IMR-90 (cell line): Measurements from ENCODE around the gene SLC22A16. TPM values are rescaled to one million over a fixed set of nuclear protein-coding genes. Genes with fewer than 3 reads are reported as not detected.

ENCODE experiments used
- ATAC-seq: fragments of 200-7000 bp; cut with Tn5 transposase; 2 replicates; pipeline ENCODE4 v1.9.1; 2020; ENCODE audit warnings: low read depth, mild to moderate bottlenecking, moderate library complexity
- BruUV-seq: library from RNA; stranded (reverse); fragments of 400-500 nt; replicated peaks from 2 replicates; lab custom pipeline; 2021; lab: Mats Ljungman, UMichigan
- CTCF ChIA-PET: fragments of 300-600 bp; formaldehyde crosslinking; extraction: SDS; loops from one replicate; lab custom pipeline; 2021; ENCODE audit warnings: antibody characterized with exemption; lab: Yijun Ruan, JAX
- POLR2A ChIA-PET: fragments of 300-600 bp; sonication (Branson Sonifier 250); formaldehyde crosslinking; loops from one replicate; lab custom pipeline; 2022; ENCODE audit warnings: antibody characterized with exemption; ENCODE audit not compliant: unreplicated experiment; lab: Charles Lee
- DNase-seq: peaks from one replicate; pipeline ENCODE4 v3.0.0; 2013
- H2AFZ ChIP-seq: replicated peaks from 2 replicates; pipeline ENCODE3; 2013; ENCODE audit warnings: low read length, mild to moderate bottlenecking; ENCODE audit not compliant: poor library complexity
- H2AK5ac ChIP-seq: 2 replicates; pipeline ENCODE4 v1.6.1; 2013; ENCODE audit warnings: low read depth, low read length, inconsistent platforms
- H2AK9ac ChIP-seq: replicated peaks from 2 replicates; pipeline ENCODE3; 2013; ENCODE audit warnings: mild to moderate bottlenecking, low read depth, low read length, moderate library complexity; ENCODE audit not compliant: poor library complexity
- H2BK120ac ChIP-seq: 2 replicates; pipeline ENCODE4 v1.6.1; 2013; ENCODE audit warnings: low read depth, low read length, inconsistent platforms
- H2BK15ac ChIP-seq: 3 replicates; pipeline ENCODE4 v1.6.1; 2013; ENCODE audit warnings: low read depth, low read length, inconsistent platforms
- H2BK20ac ChIP-seq: 2 replicates; pipeline ENCODE4 v1.6.1; 2013; ENCODE audit warnings: low read depth, mild to moderate bottlenecking, inconsistent platforms, low read length, moderate library complexity
- H2BK5ac ChIP-seq: 2 replicates; pipeline ENCODE4 v1.6.1; 2013; ENCODE audit warnings: mild to moderate bottlenecking, low read depth, low read length, inconsistent platforms; ENCODE audit not compliant: poor library complexity, severe bottlenecking
- H3K14ac ChIP-seq: replicated peaks from 2 replicates; pipeline ENCODE4 v1.6.1; 2013; ENCODE audit warnings: low read depth, low read length, inconsistent platforms
- H3K18ac ChIP-seq: 2 replicates; pipeline ENCODE4 v1.6.1; 2013; ENCODE audit warnings: low read depth, low read length, control low read depth
- H3K23ac ChIP-seq: 2 replicates; pipeline ENCODE4 v1.6.1; 2013; ENCODE audit warnings: low read depth, low read length, inconsistent platforms
- H3K27ac ChIP-seq: 2 replicates; pipeline ENCODE4 v1.5.1; 2013; ENCODE audit warnings: mild to moderate bottlenecking, control low read depth, low read length; ENCODE audit not compliant: insufficient read depth
- H3K27me3 ChIP-seq: 2 replicates; pipeline ENCODE4 v1.6.1; 2013; ENCODE audit warnings: low read length; ENCODE audit not compliant: control insufficient read depth, insufficient read depth
- H3K36me3 ChIP-seq: 2 replicates; pipeline ENCODE4 v1.6.1; 2013; ENCODE audit warnings: low read length, mixed read lengths; ENCODE audit not compliant: control insufficient read depth, insufficient read depth
- H3K4ac ChIP-seq: 2 replicates; pipeline ENCODE4 v1.6.1; 2013; ENCODE audit warnings: low read depth, low read length, inconsistent platforms
- H3K4me1 ChIP-seq: 2 replicates; pipeline ENCODE4 v1.6.1; 2013; ENCODE audit warnings: low read length, mixed read lengths; ENCODE audit not compliant: control insufficient read depth, insufficient read depth
- H3K4me2 ChIP-seq: 2 replicates; pipeline ENCODE4 v1.6.1; 2013; ENCODE audit warnings: low read depth, mild to moderate bottlenecking, control low read depth, low read length, moderate library complexity
- H3K4me3 ChIP-seq: 2 replicates; pipeline ENCODE4 v1.5.1; 2013; ENCODE audit warnings: low read depth, mild to moderate bottlenecking, control low read depth, low read length, moderate library complexity; ENCODE audit not compliant: insufficient read depth
- H3K56ac ChIP-seq: 2 replicates; pipeline ENCODE4 v1.6.1; 2013; ENCODE audit warnings: low read length, inconsistent platforms; ENCODE audit not compliant: insufficient read depth; ENCODE audit errors: extremely low read depth
- H3K79me1 ChIP-seq, 2 experiments: 2 replicates each; pipeline ENCODE4 v1.6.1; 2013; ENCODE audit warnings: low read length in 2 of 2, inconsistent platforms in 1 of 2, low read depth in 1 of 2
- H3K9ac ChIP-seq: 2 replicates; pipeline ENCODE4 v1.6.1; 2013; ENCODE audit warnings: low read depth, low read length, control low read depth
- H3K9me1 ChIP-seq: 2 replicates; pipeline ENCODE4 v1.6.1; 2013; ENCODE audit warnings: low read length, inconsistent platforms; ENCODE audit not compliant: insufficient read depth
- H3K9me3 ChIP-seq: 2 replicates; pipeline ENCODE4 v1.6.1; 2013; ENCODE audit warnings: low read length; ENCODE audit not compliant: control insufficient read depth, insufficient read depth
- H4K20me1 ChIP-seq: 2 replicates; pipeline ENCODE4 v1.6.1; 2013; ENCODE audit warnings: low read length, inconsistent platforms; ENCODE audit not compliant: insufficient read depth
- H4K5ac ChIP-seq: 2 replicates; pipeline ENCODE4 v1.6.1; 2013; ENCODE audit warnings: mild to moderate bottlenecking, low read depth, low read length, control low read depth
- H4K8ac ChIP-seq, 2 experiments: 2 replicates each; pipeline ENCODE4 v1.6.1; 2013; ENCODE audit warnings: low read depth in 2 of 2, low read length in 2 of 2, control low read depth in 1 of 2, inconsistent platforms in 1 of 2
- H4K91ac ChIP-seq: 2 replicates; pipeline ENCODE4 v1.6.1; 2013; ENCODE audit warnings: low read depth, low read length, inconsistent platforms; ENCODE audit not compliant: insufficient read depth
- BHLHE40 ChIP-seq: fragments of 150-350 bp; IDR thresholded peaks from 2 replicates; pipeline ENCODE4 v1.6.1; 2016; ENCODE audit warnings: mild to moderate bottlenecking, low read depth, low read length
- CEBPB ChIP-seq: IDR thresholded peaks from 2 replicates; pipeline ENCODE4 v1.6.1; 2012; ENCODE audit warnings: low read depth, low read length, improper control_type of control experiment
- CHD1 ChIP-seq: IDR thresholded peaks from 2 replicates; pipeline ENCODE4 v1.6.1; 2012; ENCODE audit warnings: low read depth, low read length, improper control_type of control experiment
- FOS ChIP-seq: fragments of 150-350 bp; IDR thresholded peaks from 2 replicates; pipeline ENCODE4 v1.6.1; 2016; ENCODE audit warnings: low read depth, low read length
- MAFK ChIP-seq: IDR thresholded peaks from 2 replicates; pipeline ENCODE4 v1.6.1; 2012; ENCODE audit warnings: low read depth, low read length, improper control_type of control experiment
- MAZ ChIP-seq: IDR thresholded peaks from 2 replicates; pipeline ENCODE4 v1.6.1; 2012; ENCODE audit warnings: low read depth, mild to moderate bottlenecking, low read length, improper control_type of control experiment, moderate library complexity, borderline replicate concordance
- MXI1 ChIP-seq: IDR thresholded peaks from 2 replicates; pipeline ENCODE4 v1.6.1; 2012; ENCODE audit warnings: low read depth, mild to moderate bottlenecking, low read length, moderate library complexity, borderline replicate concordance
- NFE2L2 ChIP-seq: fragments of 150-350 bp; IDR thresholded peaks from 2 replicates; pipeline ENCODE4 v1.6.1; 2016; ENCODE audit warnings: low read depth, mild to moderate bottlenecking, low read length
- POLR2A ChIP-seq: IDR thresholded peaks from 2 replicates; pipeline ENCODE4 v1.6.1; 2012; ENCODE audit warnings: mild to moderate bottlenecking, low read depth, low read length
- RAD21 ChIP-seq: IDR thresholded peaks from 2 replicates; pipeline ENCODE4 v1.6.1; 2012; ENCODE audit warnings: low read length, improper control_type of control experiment
- RCOR1 ChIP-seq: IDR thresholded peaks from 2 replicates; pipeline ENCODE4 v1.6.1; 2012; ENCODE audit warnings: mild to moderate bottlenecking, low read length, improper control_type of control experiment; ENCODE audit not compliant: insufficient replicate concordance
- RFX5 ChIP-seq: IDR thresholded peaks from 2 replicates; pipeline ENCODE4 v1.8.0; 2012; ENCODE audit warnings: low read depth, mild to moderate bottlenecking, low read length, moderate library complexity
- SMC3 ChIP-seq: fragments of 150-350 bp; IDR thresholded peaks from 2 replicates; pipeline ENCODE4 v1.6.1; 2016; ENCODE audit warnings: low read depth, mild to moderate bottlenecking, antibody characterized with exemption, low read length, moderate library complexity
- WGBS, 2 experiments: methylation state at CpG; one replicate each; pipeline versions ENCODE4 v1.1.5 to v1.1.7; 2013; ENCODE audit warnings: missing lambda C conversion rate in 2 of 2; ENCODE audit not compliant: insufficient read length in 1 of 2; ENCODE audit errors: extremely low coverage in 2 of 2; 5-methylcytosine and 5-hydroxymethylcytosine counted together
- dilution Hi-C: fragments of 300-500 bp; cut with HindIII; formaldehyde crosslinking; loops from one replicate; pipeline ENCODE4 v1.14.3; 2018; ENCODE audit warnings: low sequenced_read_pairs; ENCODE audit not compliant: unreplicated experiment
- in situ Hi-C: fragments of 300-500 bp; cut with MboI; formaldehyde crosslinking; loops from 3 replicates; pipeline ENCODE4 v1.14.3; 2019; ENCODE audit warnings: low sequenced_read_pairs, inconsistent platforms, mixed read lengths
- intact Hi-C: fragments of 100-400 bp; cut with micrococcal nuclease; formaldehyde crosslinking; loops from 2 replicates; pipeline ENCODE4 v1.10.0; 2022
- polyA plus RNA-seq, 3 experiments: library from polyadenylated mRNA; depleted of rRNA; stranded (reverse); fragments of >200 nt; gene quantifications; 2 replicates each; pipeline ENCODE4 v1.2.3, GENCODE V29; 2012; ENCODE audit warnings: low replicate concordance in 1 of 3
- total RNA-seq: library from RNA; depleted of rRNA; stranded (reverse); fragments of >200 nt; gene quantifications from 2 replicates; pipeline ENCODE4 v1.2.3, GENCODE V29; 2012
- TF ChIP-seq, protein P1 (sequence below): fragments of 150-350 bp; IDR thresholded peaks from 2 replicates; pipeline ENCODE4 v1.6.1; 2017; ENCODE audit warnings: mild to moderate bottlenecking, antibody characterized with exemption, low read length, low read depth
- TF ChIP-seq, protein P2 (sequence below): conservative IDR thresholded peaks from 2 replicates; pipeline ENCODE4 v1.5.1; 2012; ENCODE audit warnings: mild to moderate bottlenecking, low read depth, low read length, improper control_type of control experiment
- TF ChIP-seq, protein P3 (sequence below): fragments of 150-350 bp; IDR thresholded peaks from 2 replicates; pipeline ENCODE4 v1.6.1; 2016; ENCODE audit warnings: low read depth, mild to moderate bottlenecking, low read length, moderate library complexity, borderline replicate concordance

SLC22A16 gene
- total and polyA plus RNA-seq, 2 of the 4 experiments (the other 2 are of a cell fraction) = not detected

DNA sequence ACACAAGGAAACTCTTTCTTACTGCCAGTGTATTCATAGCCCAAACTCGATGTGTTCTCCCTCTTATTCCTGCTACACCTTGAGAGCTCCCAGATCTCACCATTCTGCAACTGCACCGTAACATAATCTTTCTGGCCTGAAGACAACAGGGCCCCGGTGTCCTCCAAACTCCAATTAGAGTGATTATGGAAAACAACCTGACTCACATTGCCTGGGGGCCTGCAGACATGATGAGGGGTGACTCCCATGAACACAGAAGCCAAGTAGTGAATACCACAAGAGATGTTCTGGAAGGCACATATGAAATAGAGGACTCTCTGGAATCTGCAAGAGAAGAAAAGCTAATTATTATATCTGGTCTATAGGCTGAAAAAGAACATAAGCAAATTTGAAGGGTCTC lies 19.7 kb downstream of the SLC22A16 start:
- Histone ChIP-seq H2AK9ac (no peak overlapping the region), H4K5ac (no peak overlapping the region), H4K8ac (no peak overlapping the region), H3K4me1 (no peaks in the 10 kb centered on the region), H2BK120ac (no peak overlapping the region), H2AFZ (no peak overlapping the region), H3K9me1 (no peaks in the 10 kb centered on the region; the same call in 1 of the 2 replicates), H2BK5ac (no peak overlapping the region), H3K14ac (no peak overlapping the region), H3K79me1 (no peaks in the 10 kb centered on the region), H3K9ac (no peak overlapping the region), H3K18ac (no peak overlapping the region), H3K4me3 (no peak overlapping the region), H2AK5ac (no peak overlapping the region), H4K20me1 (no peaks in the 10 kb centered on the region), H3K23ac (no peak overlapping the region), H3K27ac (no peak overlapping the region), H4K91ac (no peak overlapping the region), H3K9me3 (no peaks in the 10 kb centered on the region), H3K4me2 (no peak overlapping the region), H2BK20ac (no peak overlapping the region), H3K56ac (no peak overlapping the region), H3K27me3 (peaks cover 7% of the 10 kb centered on the region), H3K36me3 (no peaks in the 10 kb centered on the region), H2BK15ac (no peak overlapping the region), H3K4ac (no peak overlapping the region)
- in situ Hi-C loops = no loop called here
- no peak for TF ChIP-seq CHD1
- no peak for TF ChIP-seq MXI1
- TF ChIP-seq SMC3 = no peak
- TF ChIP-seq RCOR1 = no peak
- no peak for TF ChIP-seq RAD21
- TF ChIP-seq NFE2L2 = no peak
- TF ChIP-seq CEBPB = no peak
- TF ChIP-seq MAZ = no peak
- no peak for TF ChIP-seq BHLHE40
- no peak for TF ChIP-seq FOS
- no peak for TF ChIP-seq POLR2A
- no peak for TF ChIP-seq MAFK
- TF ChIP-seq, protein P1, sequence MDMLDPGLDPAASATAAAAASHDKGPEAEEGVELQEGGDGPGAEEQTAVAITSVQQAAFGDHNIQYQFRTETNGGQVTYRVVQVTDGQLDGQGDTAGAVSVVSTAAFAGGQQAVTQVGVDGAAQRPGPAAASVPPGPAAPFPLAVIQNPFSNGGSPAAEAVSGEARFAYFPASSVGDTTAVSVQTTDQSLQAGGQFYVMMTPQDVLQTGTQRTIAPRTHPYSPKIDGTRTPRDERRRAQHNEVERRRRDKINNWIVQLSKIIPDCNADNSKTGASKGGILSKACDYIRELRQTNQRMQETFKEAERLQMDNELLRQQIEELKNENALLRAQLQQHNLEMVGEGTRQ = no peak
- TF ChIP-seq, protein P2, sequence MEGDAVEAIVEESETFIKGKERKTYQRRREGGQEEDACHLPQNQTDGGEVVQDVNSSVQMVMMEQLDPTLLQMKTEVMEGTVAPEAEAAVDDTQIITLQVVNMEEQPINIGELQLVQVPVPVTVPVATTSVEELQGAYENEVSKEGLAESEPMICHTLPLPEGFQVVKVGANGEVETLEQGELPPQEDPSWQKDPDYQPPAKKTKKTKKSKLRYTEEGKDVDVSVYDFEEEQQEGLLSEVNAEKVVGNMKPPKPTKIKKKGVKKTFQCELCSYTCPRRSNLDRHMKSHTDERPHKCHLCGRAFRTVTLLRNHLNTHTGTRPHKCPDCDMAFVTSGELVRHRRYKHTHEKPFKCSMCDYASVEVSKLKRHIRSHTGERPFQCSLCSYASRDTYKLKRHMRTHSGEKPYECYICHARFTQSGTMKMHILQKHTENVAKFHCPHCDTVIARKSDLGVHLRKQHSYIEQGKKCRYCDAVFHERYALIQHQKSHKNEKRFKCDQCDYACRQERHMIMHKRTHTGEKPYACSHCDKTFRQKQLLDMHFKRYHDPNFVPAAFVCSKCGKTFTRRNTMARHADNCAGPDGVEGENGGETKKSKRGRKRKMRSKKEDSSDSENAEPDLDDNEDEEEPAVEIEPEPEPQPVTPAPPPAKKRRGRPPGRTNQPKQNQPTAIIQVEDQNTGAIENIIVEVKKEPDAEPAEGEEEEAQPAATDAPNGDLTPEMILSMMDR = no peak
- TF ChIP-seq RFX5 = no peak
- TF ChIP-seq, protein P3, sequence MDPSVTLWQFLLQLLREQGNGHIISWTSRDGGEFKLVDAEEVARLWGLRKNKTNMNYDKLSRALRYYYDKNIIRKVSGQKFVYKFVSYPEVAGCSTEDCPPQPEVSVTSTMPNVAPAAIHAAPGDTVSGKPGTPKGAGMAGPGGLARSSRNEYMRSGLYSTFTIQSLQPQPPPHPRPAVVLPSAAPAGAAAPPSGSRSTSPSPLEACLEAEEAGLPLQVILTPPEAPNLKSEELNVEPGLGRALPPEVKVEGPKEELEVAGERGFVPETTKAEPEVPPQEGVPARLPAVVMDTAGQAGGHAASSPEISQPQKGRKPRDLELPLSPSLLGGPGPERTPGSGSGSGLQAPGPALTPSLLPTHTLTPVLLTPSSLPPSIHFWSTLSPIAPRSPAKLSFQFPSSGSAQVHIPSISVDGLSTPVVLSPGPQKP = no peak
- no TSS peak for BruUV-seq
- ATAC-seq (no peak), DNase-seq (no peak)
- CTCF ChIA-PET = interaction anchor here (1.1 kb wide), 1 partner anchor 24 kb away, joined by 4 read pairs; no protein-coding TSS in a partner anchor
- POLR2A ChIA-PET = no interaction called here
- 40% methylated on average over 1 of the region's 3 CpGs; no CpG with 5 or more reads in 1 of the 2 experiments for WGBS, 2 experiments
- intact Hi-C loops = no loop called here
- dilution Hi-C loops = no loop called here
